ENCODE results near the gene CFAP69. TPM values are rescaled to one million over a fixed set of nuclear protein-coding genes. Genes with fewer than 3 reads are reported as not detected.

The CFAP69 gene
- total RNA-seq, 1 experiment from 2014 or later, result 15.0 TPM

DNA sequence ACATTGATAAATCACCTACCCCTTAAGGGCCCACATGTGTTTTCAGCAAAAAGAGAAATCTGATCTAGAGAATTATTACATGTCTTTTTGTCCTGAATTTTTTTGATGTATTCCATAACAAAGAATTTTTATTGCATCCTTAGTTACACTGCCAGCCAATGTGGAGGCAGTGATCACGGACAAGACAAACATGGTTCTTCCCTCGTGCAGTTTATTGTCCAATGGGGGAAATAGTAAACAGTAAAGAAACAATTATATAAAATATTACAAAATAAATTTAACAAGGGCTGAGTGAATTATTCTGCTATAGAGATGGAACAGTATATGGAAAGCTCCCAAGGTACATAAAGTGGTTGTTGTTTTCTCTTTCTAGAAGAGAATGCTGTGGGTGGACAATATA, 31.5 kb upstream of the CFAP69 start:
- ChIA-PET CTCF (no interaction called here), POLR2A (ENCODE audit: unreplicated experiment) (no interaction called here)
- DNase-seq, result no peak
- Histone ChIP-seq H3K4me2 (no peak overlapping the region), H3K79me2 (ENCODE audit: low read depth) (no peaks in the 10 kb centered on the region), H3K4me1 (replicated peaks; ENCODE audit: insufficient read depth) (peaks cover 9% of the 10 kb centered on the region), H4K20me1 (ENCODE audit: insufficient read depth) (no peaks in the 10 kb centered on the region), H3F3A (ENCODE audit: insufficient read depth, low read depth) (no peaks in the 10 kb centered on the region), H2AFZ (no peak overlapping the region), H3K36me3 (ENCODE audit: low read depth) (no peaks in the 10 kb centered on the region), H3K27me3 (ENCODE audit: insufficient read depth, low read depth) (no peaks in the 10 kb centered on the region), H3K9me3 (ENCODE audit: insufficient read depth, low read depth) (no peaks in the 10 kb centered on the region), H3K27ac (no peak overlapping the region), H3K9me2 (ENCODE audit: insufficient read depth) (no peaks in the 10 kb centered on the region), H3K4me3 (no peak overlapping the region)
- no TSS peak for BruUV-seq (replicated peaks)
- intact Hi-C loops (cut with micrococcal nuclease; ENCODE audit: unreplicated experiment), result no loop called here
- TF ChIP-seq, protein P1, sequence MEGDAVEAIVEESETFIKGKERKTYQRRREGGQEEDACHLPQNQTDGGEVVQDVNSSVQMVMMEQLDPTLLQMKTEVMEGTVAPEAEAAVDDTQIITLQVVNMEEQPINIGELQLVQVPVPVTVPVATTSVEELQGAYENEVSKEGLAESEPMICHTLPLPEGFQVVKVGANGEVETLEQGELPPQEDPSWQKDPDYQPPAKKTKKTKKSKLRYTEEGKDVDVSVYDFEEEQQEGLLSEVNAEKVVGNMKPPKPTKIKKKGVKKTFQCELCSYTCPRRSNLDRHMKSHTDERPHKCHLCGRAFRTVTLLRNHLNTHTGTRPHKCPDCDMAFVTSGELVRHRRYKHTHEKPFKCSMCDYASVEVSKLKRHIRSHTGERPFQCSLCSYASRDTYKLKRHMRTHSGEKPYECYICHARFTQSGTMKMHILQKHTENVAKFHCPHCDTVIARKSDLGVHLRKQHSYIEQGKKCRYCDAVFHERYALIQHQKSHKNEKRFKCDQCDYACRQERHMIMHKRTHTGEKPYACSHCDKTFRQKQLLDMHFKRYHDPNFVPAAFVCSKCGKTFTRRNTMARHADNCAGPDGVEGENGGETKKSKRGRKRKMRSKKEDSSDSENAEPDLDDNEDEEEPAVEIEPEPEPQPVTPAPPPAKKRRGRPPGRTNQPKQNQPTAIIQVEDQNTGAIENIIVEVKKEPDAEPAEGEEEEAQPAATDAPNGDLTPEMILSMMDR (conservative IDR thresholded peaks at IDR 0.05), result no peak
- TF ChIP-seq EZH2 (IDR thresholded peaks at IDR 0.05; ENCODE audit: low read depth), result no peak

DNA sequence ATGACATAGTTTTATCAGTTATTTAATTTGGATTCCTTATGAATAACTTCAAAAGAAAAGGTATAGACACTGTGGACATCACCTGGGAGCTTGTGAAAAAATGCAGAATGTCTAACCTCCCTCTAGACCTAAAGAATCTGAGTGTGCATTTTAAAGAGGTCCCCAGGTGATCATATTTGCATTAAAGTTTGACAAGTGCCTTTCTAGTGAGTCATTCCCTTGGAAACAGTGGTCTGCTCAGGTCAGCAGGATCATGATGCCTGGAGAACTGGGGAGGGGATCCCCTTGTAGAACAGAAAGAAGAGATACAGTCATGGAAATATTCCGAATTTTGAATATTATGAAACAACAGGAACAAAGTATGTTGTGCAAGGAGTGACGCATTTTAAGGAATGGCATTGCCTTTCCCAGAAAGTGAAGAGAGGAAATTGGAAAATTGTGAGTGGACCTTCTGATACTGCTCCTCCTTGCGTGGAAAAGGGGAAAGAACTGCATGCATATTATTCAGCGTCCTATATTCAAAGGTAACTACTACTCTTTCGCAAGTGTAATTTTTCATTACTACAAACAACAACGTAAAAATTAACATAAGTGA, 28.8 kb upstream of the CFAP69 start:
- TF ChIP-seq EZH2 (IDR thresholded peaks at IDR 0.05; ENCODE audit: low read depth), result no peak
- TF ChIP-seq, protein P1 (conservative IDR thresholded peaks at IDR 0.05), result no peak
- no peak overlapping the region for H3K4me3 ChIP-seq
- H3K9me3 ChIP-seq (ENCODE audit: insufficient read depth, low read depth), result no peaks in the 10 kb centered on the region
- no peaks in the 10 kb centered on the region for H3K36me3 ChIP-seq (ENCODE audit: low read depth)
- no peaks in the 10 kb centered on the region for H3K27me3 ChIP-seq (ENCODE audit: insufficient read depth, low read depth)
- H3K79me2 ChIP-seq (ENCODE audit: low read depth), result no peaks in the 10 kb centered on the region
- no peaks in the 10 kb centered on the region for H3F3A ChIP-seq (ENCODE audit: insufficient read depth, low read depth)
- H3K4me1 ChIP-seq (replicated peaks; ENCODE audit: insufficient read depth), result peaks cover 6% of the 10 kb centered on the region; the same call in 1 of the 2 replicates
- no TSS peak for BruUV-seq (replicated peaks)
- DNase-seq, result no peak
- POLR2A ChIA-PET (ENCODE audit: unreplicated experiment), result no interaction called here
- H3K9me2 ChIP-seq (ENCODE audit: insufficient read depth), result no peaks in the 10 kb centered on the region
- H2AFZ ChIP-seq, result no peak overlapping the region
- CTCF ChIA-PET, result no interaction called here
- no peak overlapping the region for H3K27ac ChIP-seq
- H4K20me1 ChIP-seq (ENCODE audit: insufficient read depth), result no peaks in the 10 kb centered on the region
- intact Hi-C loops (cut with micrococcal nuclease; ENCODE audit: unreplicated experiment), result no loop called here
- H3K4me2 ChIP-seq, result no peak overlapping the region

DNA sequence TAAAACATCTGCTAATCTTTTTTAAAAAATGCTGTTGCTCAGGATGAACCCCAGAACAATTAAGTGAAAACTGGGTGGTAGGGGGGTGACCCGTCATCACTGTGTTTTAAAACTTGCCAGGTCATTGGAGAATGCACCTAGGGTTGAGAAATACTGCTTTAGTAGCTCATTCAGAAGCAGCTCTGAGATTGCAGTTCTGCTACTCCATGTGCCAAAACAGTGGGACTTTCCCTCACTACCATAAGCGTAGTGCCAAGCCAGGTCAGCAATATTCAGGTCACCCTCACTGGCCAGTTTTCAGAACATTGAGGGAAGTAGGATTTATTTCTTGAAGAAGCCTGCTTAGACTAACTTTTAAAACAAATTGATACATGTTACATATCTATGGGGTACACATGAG, 28.2 kb upstream of the CFAP69 start:
- Histone ChIP-seq H3K36me3 (ENCODE audit: low read depth) (no peaks in the 10 kb centered on the region), H3K4me1 (replicated peaks; ENCODE audit: insufficient read depth) (peaks cover 6% of the 10 kb centered on the region; the same call in 1 of the 2 replicates), H3K27me3 (ENCODE audit: insufficient read depth, low read depth) (no peaks in the 10 kb centered on the region), H4K20me1 (ENCODE audit: insufficient read depth) (no peaks in the 10 kb centered on the region), H3K4me3 (no peak overlapping the region), H3K27ac (no peak overlapping the region), H3K9me2 (ENCODE audit: insufficient read depth) (no peaks in the 10 kb centered on the region), H3F3A (ENCODE audit: insufficient read depth, low read depth) (no peaks in the 10 kb centered on the region), H3K79me2 (ENCODE audit: low read depth) (no peaks in the 10 kb centered on the region), H3K9me3 (ENCODE audit: insufficient read depth, low read depth) (no peaks in the 10 kb centered on the region), H3K4me2 (no peak overlapping the region), H2AFZ (no peak overlapping the region)
- TF ChIP-seq, protein P1 (conservative IDR thresholded peaks at IDR 0.05), result no peak
- no peak for TF ChIP-seq EZH2 (IDR thresholded peaks at IDR 0.05; ENCODE audit: low read depth)
- no peak for DNase-seq
- ChIA-PET CTCF (no interaction called here), POLR2A (ENCODE audit: unreplicated experiment) (no interaction called here)
- BruUV-seq (replicated peaks), result no TSS peak
- intact Hi-C loops (cut with micrococcal nuclease; ENCODE audit: unreplicated experiment), result no loop called here

Data from PC-9 (cell line).